ENCODE measurements around the gene KIF23.
"Not testable (repeated sequence)": the region's sequence is repeated elsewhere in the genome, so short reads cannot be mapped to it uniquely, and the experiment has no call there.

KIF23 gene

DNA sequence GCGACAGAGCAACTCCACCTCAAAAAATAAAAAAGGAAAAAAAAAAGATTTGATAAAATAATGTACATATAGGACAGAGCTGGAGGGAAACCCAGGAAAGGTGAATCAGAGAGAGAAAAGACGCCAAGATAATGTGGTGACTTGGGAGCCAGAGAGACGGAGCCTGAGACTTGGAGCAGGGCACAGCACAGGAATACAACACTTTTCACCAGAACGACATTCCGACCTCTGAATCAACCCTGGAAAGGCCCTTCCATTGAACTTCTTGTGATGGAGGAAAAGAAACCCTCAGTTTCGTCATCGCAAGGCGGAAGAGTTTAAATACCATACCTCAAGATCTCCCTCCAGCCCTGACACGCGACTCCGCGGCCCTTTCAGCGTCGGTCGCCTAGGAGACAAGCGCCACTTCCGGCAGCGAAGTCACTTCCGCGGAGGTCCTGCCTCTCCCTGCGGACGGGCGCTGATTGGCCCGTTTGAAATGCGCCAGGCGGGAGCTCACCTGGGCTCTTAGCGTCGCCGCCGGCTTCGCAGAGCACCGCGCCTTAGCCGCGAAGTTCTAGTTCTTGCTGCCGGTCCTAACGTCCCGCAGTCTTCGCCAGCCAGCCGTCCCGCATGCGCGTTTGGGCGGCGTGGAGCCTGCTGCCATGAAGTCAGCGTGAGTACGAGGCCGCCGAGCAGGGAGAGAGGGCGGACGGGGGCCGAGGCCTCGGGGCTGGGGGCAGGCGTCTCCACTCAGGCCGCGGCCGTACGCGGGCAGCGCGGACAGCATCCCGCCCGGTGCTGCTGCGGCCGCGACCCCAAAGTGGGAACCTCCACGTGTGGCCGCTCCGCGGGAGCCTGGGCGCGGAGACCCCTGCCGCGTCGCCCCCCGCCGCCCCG lies at the start of gene KIF23:
TSS of gene KIF23 (plus strand) at position 528 of the 879 bp plus-strand sequence. CDS start at position 645, 117 bp downstream.
- peak; percentile 95 for DNase-seq

- DNase-seq, result no peak
Observed at GRCh38 chr15:69367236-69367635, 46.9 kb upstream of the KIF23 start.

DNA sequence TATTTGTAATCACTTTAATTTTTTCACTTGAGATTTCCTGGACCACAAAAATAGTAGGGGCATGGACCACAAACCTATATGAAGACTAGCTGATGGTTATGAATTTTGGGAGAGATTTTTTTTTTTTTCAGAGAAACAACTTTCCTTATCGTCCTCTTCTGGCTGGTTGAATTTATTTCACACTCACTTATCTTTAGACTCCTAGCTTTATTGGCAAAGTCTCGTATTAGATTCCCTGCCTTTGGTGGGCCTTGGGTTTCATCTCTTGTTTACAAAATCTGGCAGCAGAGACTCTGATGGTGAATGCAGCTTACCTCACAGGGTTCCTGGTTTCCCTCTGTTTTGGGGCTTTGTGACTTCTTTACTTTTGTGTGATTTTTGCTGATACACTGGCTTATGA lies 44.5 kb upstream of the KIF23 start:
- DNase-seq, result no peak

DNA sequence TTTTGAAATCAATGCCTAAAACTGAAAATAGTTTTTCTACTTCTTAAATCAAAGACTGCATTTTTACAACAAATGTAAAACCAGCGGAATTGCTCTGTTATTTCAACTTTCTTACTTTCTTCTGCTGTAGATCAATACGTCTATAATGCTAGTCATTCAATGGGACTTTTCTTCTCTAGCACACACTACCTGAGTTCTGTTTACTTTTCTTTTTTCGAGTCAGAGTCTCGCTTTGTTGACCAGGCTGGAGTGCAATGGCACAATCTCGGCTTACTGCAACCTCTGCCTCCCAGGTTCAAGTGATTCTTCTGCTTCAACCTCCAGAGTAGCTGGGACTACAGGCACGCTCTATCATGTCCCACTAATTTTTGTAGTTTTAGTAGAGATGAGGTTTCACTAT lies 40.7 kb upstream of the KIF23 start:
- DNase-seq, result no peak

DNA sequence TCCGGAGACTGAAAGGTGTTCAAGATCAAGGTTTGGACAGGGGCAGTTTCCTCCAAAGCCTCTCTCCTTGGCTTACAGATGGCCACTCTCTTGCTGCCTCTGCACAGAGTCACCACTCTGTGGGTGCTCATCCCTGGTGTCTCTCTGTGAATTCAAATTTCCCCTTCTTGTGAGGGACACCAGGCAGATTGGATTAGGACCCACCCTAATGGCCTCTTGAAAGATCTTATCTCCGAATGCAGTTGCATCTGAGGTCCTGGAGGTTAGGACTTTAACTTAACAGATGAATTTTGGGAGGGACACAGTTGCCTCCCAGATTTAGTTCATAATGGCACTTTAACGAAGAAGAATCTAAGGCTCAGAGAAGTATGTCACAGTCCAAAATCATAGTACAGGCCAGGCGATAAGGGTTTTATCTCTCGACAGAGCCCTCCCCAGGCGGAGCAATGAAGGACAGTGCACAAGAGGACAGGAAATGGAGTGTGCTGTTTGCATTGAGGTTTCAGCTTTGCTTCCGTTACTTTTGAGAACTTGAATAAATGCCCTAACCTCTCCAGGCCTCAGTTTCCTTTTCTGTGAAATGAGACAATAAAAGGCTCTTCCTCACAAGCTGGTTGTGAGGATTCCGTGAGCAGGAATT lies 38.9 kb upstream of the KIF23 start:
- no peak for DNase-seq

- no peak for DNase-seq
Observed at GRCh38 chr15:69377216-69377970, 36.8 kb upstream of the KIF23 start.

GRCh38 chr15:69380100-69380725 lies 33.9 kb upstream of the KIF23 start:
- DNase-seq, result no peak

GRCh38 chr15:69380726-69381105 lies 33.4 kb upstream of the KIF23 start:
- DNase-seq, result no peak

DNA sequence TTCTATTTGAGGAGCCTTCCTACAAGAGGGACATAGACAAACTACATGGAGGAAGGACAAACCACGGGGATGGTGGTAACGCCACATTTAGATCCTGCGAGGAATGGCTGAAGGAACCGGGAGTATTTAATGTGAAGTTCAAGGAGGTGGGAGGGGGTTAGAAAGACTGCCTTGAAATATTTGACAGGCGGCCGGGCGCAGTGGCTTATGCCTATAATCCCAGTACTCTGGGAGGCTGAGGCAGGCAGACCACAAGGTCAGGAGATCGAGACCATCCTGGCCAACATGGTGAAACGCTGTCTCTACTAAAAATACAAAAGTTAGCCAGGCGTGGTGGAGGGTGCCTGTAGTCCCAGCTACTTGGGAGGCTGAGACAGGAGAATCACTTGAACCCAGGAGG lies 32.0 kb upstream of the KIF23 start:
- DNase-seq, result not testable (repeated sequence)

- DNase-seq, result not testable (repeated sequence)
Observed at GRCh38 chr15:69384066-69384465, 30.1 kb upstream of the KIF23 start.

- DNase-seq, result no peak
Observed at GRCh38 chr15:69384626-69385598, 29.2 kb upstream of the KIF23 start.

GRCh38 chr15:69385831-69386230 lies 28.3 kb upstream of the KIF23 start:
- no peak for DNase-seq

- no peak for DNase-seq
Observed at GRCh38 chr15:69386284-69386683, 27.9 kb upstream of the KIF23 start.

DNA sequence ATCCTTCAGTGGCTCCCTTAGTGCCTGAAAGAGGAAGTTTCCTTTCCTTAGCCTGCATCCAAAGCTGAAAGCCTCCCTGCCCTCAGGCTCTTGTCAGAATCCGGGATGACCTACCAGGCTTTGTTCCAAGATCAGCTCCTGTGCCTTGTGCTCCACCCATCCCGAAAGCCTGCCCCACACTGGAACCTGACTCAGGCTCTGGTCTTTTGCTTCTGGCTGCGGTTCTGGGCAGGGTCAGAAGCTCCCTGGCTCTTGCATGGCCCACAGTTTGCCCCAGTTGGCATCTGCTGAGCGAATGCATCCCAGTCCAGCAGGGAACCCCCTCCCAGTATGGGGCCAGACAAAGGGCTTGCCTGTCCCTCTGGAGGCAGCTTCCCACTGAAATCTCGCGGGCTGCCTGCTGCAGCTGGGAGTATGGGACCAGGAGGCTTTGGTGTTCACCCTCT lies 25.9 kb upstream of the KIF23 start:
- DNase-seq, result no peak

DNA sequence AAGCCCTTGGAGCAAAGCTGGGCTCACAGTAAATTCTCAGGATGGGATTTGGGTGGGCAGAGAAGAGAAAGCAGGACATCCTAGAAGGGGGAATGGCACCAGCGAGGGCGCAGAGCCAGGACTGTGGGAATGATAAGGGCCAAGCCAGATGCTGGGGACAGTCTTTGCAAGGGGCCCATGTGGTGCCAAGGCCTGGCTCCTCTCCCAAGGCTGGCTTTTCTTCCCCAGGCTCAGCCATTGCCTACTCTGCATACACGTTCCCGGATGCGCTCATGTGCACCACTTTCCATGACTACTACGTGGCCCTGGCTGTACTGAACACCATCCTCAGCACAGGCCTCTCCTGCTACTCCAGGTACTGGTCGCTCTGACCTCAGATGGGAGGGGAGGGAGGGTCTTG lies 24.7 kb upstream of the KIF23 start:
- no peak for DNase-seq

DNA sequence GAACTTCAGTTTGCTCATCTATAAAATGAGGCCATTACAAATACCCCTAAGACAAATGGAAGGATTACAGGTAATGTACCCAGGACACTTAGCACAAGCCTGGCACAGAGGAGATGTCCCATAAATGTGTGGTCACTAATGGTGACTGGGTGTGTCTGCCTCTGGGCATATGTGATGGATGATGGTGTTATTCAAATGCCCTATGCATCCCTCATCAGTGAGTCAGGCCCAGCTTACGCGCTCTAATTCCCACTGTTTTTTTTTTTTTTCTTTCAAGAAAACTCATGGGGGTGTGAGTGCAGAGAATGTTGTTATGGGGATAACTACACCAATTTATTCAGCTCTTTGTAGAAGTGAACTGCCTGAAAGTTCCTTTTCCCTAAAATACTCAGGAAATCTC lies 23.6 kb upstream of the KIF23 start:
- no peak for DNase-seq

GRCh38 chr15:69391046-69391757 lies 22.9 kb upstream of the KIF23 start:
- no peak for DNase-seq

DNA sequence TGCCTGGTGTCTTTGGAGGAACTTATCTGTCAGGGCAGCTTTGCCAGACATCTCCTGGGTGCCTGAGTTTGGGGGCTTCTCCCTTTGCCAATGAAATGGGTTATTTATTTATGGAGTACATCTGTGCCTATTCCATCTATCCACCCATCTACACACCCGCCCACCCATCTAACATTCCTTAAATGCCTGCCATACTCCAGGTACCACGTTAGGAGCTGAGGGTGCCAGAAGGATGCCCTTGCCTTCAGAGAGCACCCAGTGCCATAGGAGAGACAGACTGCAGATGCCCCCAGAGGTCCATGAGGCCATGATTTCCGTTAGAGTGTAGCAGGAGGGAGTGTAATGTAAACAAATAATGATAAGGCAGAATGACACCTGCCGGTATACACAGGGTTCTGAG lies 21.8 kb upstream of the KIF23 start:
- no peak for DNase-seq

GRCh38 chr15:69393831-69394491 lies 20.2 kb upstream of the KIF23 start:
- DNase-seq, result no peak

- DNase-seq, result peak; percentile 86
Observed at GRCh38 chr15:69394556-69395282, 19.4 kb upstream of the KIF23 start.

All from activated naive CD4-positive, alpha-beta T cell treated with anti-CD3 and anti-CD28 coated beads, Interleukin-2, amount 50 U/mL, for 16 hours (primary cell).